Right lobe of liver (tissue), 4 donors: ENCODE results near the gene ACO1.

ENCODE experiments used
- CTCF ChIP-seq, 4 donors: fragments of 200-600 bp in 3 of 4; fragments of 450-650 bp in 1 of 4; IDR thresholded peaks; one replicate each; pipeline versions ENCODE4 v1.5.1 to v1.8.0; 2016 to 2022; ENCODE audit warnings: antibody characterized with exemption in 4 of 4, mild to moderate bottlenecking in 2 of 4
- POLR2A ChIP-seq: fragments of 450-650 bp; IDR thresholded peaks from one replicate; pipeline ENCODE4 v1.6.1; 2017; ENCODE audit warnings: antibody characterized with exemption, mild to moderate bottlenecking
- donor health status: DM: no; HTN: no; CAD: no.
- donor health status: DM: no; HTN: no; CAD: no.
- donor health status: DM: no; HTN: yes; CAD: no.

- TF ChIP-seq CTCF (IDR thresholded peaks at IDR 0.05) (no peak), POLR2A (no peak)
These were observed 113.5 kb downstream of the ACO1 start for GRCh38 chr9:32497921-32498320.
